ENCODE results near the gene DYTN.

DYTN gene

GRCh38 chr2:206698811-206699210 lies 19.4 kb downstream of the DYTN start:
- DNase-seq (ENCODE audit: low read depth in 2 of 2), result no peak

- DNase-seq (ENCODE audit: low read depth in 2 of 2), result no peak
Observed at GRCh38 chr2:206696910-206697309, 21.3 kb downstream of the DYTN start.

GRCh38 chr2:206693399-206694137 lies 24.6 kb downstream of the DYTN start:
- no peak for DNase-seq (ENCODE audit: low read depth in 2 of 2)

GRCh38 chr2:206692971-206693370 lies 25.2 kb downstream of the DYTN start:
- DNase-seq (ENCODE audit: low read depth in 2 of 2), result no peak

GRCh38 chr2:206688990-206689389 lies 29.2 kb downstream of the DYTN start:
- DNase-seq (ENCODE audit: low read depth in 2 of 2), result no peak

GRCh38 chr2:206688453-206688852 lies 29.7 kb downstream of the DYTN start:
- no peak for DNase-seq (ENCODE audit: low read depth in 2 of 2)

- no peak for DNase-seq (ENCODE audit: low read depth in 2 of 2)
Observed at GRCh38 chr2:206683546-206683945, 34.6 kb downstream of the DYTN start.

- DNase-seq (ENCODE audit: low read depth in 2 of 2), result no peak
Observed at GRCh38 chr2:206670531-206671319, 47.5 kb downstream of the DYTN start.

- no peak for DNase-seq (ENCODE audit: low read depth in 2 of 2)
Observed at GRCh38 chr2:206665251-206665650, 52.9 kb downstream of the DYTN start.

- DNase-seq (ENCODE audit: low read depth in 2 of 2), result no peak
Observed at GRCh38 chr2:206657087-206657486, 61.1 kb downstream of the DYTN start.

GRCh38 chr2:206647985-206648384 lies 70.2 kb downstream of the DYTN start:
- no peak for DNase-seq (ENCODE audit: low read depth in 2 of 2)

GRCh38 chr2:206642075-206643025 lies 75.8 kb downstream of the DYTN start, which contains the start of gene FAM237A:
Gene FAM237A (plus strand): TSS chr2:206642487. CDS start chr2:206644237, 1,750 bp downstream.
- DNase-seq (ENCODE audit: low read depth in 2 of 2), result no peak

GRCh38 chr2:206641226-206641625 lies 77.0 kb downstream of the DYTN start:
- no peak for DNase-seq (ENCODE audit: low read depth in 2 of 2)

GRCh38 chr2:206639636-206640035 lies 78.6 kb downstream of the DYTN start:
- DNase-seq (ENCODE audit: low read depth in 2 of 2), result no peak

- no peak for DNase-seq (ENCODE audit: low read depth in 2 of 2)
Observed at GRCh38 chr2:206635015-206635414, 83.2 kb downstream of the DYTN start.

- no peak for DNase-seq (ENCODE audit: low read depth in 2 of 2)
Observed at GRCh38 chr2:206631340-206631739, 86.9 kb downstream of the DYTN start.

- no peak for DNase-seq (ENCODE audit: low read depth in 2 of 2)
Observed at GRCh38 chr2:206627632-206628031, 90.6 kb downstream of the DYTN start.

- DNase-seq (ENCODE audit: low read depth in 2 of 2), result no peak
Observed at GRCh38 chr2:206626108-206626507, 92.1 kb downstream of the DYTN start.

- DNase-seq (ENCODE audit: low read depth in 2 of 2), result no peak
Observed at GRCh38 chr2:206619011-206619410, 99.2 kb downstream of the DYTN start.

GRCh38 chr2:206616151-206616550 lies 102.0 kb downstream of the DYTN start:
- DNase-seq (ENCODE audit: low read depth in 2 of 2), result no peak

GRCh38 chr2:206615417-206616089 lies 102.6 kb downstream of the DYTN start:
- DNase-seq (ENCODE audit: low read depth in 2 of 2), result no peak

Measured in stimulated activated CD8-positive, alpha-beta memory T cell treated with anti-CD3 and anti-CD28 coated beads, Interleukin-15, amount 100 ng/mL, for 48 hours (primary cell).